ENCODE results near the gene SPI1.

SPI1 gene

GRCh38 chr11:47411884-47412746 lies 33.8 kb upstream of the SPI1 start:
- H3K4me1 ChIP-seq (ENCODE audit: control insufficient read depth in 1 of 2, insufficient read depth in 1 of 2, low read depth in 1 of 2, low read length in 1 of 2): peaks cover 14 to 27% of the 10 kb centered on the region in 2 experiments
- peaks cover 36% of the 10 kb centered on the region for H3K36me3 ChIP-seq
- H3K27me3 ChIP-seq: no peaks in the 10 kb centered on the region
- H3K27ac ChIP-seq: peak overlapping the region; percentile 13
- H3K9me3 ChIP-seq: no peaks in the 10 kb centered on the region
- H3K4me3 ChIP-seq (ENCODE audit: low read depth in 1 of 2, low read length in 1 of 2): peak overlapping the region in 1 of 2 experiments; percentile 10
- peak; percentile 91 for TF ChIP-seq CTCF (IDR thresholded peaks at IDR 0.05)

- H3K27ac ChIP-seq: peak overlapping the region; percentile 18
- peaks cover 28 to 40% of the 10 kb centered on the region in 2 experiments for H3K4me1 ChIP-seq (ENCODE audit: control insufficient read depth in 1 of 2, insufficient read depth in 1 of 2, low read depth in 1 of 2, low read length in 1 of 2)
- H3K9me3 ChIP-seq: no peaks in the 10 kb centered on the region
- no peak for TF ChIP-seq CTCF (IDR thresholded peaks at IDR 0.05)
- H3K36me3 ChIP-seq: peaks cover 24% of the 10 kb centered on the region
- no peak overlapping the region for H3K4me3 ChIP-seq (ENCODE audit: low read depth in 1 of 2, low read length in 1 of 2)
- H3K27me3 ChIP-seq: no peaks in the 10 kb centered on the region
Observed at GRCh38 chr11:47410370-47411264, 32.3 kb upstream of the SPI1 start.

GRCh38 chr11:47409440-47410369 lies 31.4 kb upstream of the SPI1 start:
- no peak for TF ChIP-seq CTCF (IDR thresholded peaks at IDR 0.05)
- H3K4me1 ChIP-seq (ENCODE audit: control insufficient read depth in 1 of 2, insufficient read depth in 1 of 2, low read depth in 1 of 2, low read length in 1 of 2): peaks cover 34 to 46% of the 10 kb centered on the region in 2 experiments
- peak overlapping the region; percentile 100 for H3K27ac ChIP-seq
- peaks cover 15% of the 10 kb centered on the region for H3K36me3 ChIP-seq
- no peaks in the 10 kb centered on the region for H3K9me3 ChIP-seq
- no peaks in the 10 kb centered on the region for H3K27me3 ChIP-seq
- H3K4me3 ChIP-seq (ENCODE audit: low read depth in 1 of 2, low read length in 1 of 2): no peak overlapping the region

- H3K27me3 ChIP-seq: no peaks in the 10 kb centered on the region
- TF ChIP-seq CTCF (IDR thresholded peaks at IDR 0.05): no peak
- no peaks in the 10 kb centered on the region for H3K9me3 ChIP-seq
- H3K4me3 ChIP-seq (ENCODE audit: low read depth in 1 of 2, low read length in 1 of 2): peak overlapping the region; percentile 80 to 93
- peak overlapping the region; percentile 100 for H3K27ac ChIP-seq
- H3K4me1 ChIP-seq (ENCODE audit: control insufficient read depth in 1 of 2, insufficient read depth in 1 of 2, low read depth in 1 of 2, low read length in 1 of 2): peaks cover 35 to 46% of the 10 kb centered on the region in 2 experiments
- H3K36me3 ChIP-seq: peaks cover 6% of the 10 kb centered on the region
Observed at GRCh38 chr11:47408598-47409439, 30.5 kb upstream of the SPI1 start.
